ENCODE results near the gene GFRAL.

The GFRAL gene

DNA sequence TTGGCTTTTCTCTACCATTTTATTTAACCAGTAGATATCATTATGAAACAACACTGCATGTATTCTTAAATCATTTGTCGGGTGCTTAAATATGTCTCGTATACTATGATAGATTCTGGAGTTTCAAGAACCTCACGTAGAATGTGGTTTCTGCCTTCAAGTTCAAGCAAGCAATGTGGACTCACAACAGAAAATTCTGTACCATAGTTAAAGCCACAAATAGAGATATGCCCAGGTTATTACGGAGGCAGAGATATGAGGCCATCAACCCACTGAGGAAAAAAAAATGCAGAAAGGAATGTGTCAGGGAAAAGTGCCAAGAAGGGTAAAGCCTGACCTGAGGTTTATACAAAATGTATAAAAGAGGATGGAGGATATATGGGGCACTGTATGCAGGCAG, 109.9 kb downstream of the GFRAL start:
- FAIRE-seq: no peak

DNA sequence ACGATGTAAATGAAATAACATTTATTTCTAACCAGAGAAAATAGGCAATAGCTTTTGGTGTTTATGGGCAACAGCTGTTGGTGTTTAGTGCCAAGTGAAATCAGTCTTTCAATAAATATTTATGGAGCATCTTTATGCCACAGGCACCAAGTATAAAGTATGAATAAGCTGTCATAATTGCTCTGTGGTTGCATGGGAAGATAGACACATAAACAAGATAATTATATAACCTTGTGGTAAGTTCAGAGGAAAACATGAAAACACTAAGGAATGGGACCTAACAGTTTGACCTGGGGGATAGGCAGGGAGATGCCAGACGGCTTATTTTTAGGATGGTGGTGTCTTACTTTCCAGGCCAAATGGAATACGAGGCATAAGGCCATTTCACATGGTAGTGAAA, 110.9 kb downstream of the GFRAL start:
- FAIRE-seq: no peak

DNA sequence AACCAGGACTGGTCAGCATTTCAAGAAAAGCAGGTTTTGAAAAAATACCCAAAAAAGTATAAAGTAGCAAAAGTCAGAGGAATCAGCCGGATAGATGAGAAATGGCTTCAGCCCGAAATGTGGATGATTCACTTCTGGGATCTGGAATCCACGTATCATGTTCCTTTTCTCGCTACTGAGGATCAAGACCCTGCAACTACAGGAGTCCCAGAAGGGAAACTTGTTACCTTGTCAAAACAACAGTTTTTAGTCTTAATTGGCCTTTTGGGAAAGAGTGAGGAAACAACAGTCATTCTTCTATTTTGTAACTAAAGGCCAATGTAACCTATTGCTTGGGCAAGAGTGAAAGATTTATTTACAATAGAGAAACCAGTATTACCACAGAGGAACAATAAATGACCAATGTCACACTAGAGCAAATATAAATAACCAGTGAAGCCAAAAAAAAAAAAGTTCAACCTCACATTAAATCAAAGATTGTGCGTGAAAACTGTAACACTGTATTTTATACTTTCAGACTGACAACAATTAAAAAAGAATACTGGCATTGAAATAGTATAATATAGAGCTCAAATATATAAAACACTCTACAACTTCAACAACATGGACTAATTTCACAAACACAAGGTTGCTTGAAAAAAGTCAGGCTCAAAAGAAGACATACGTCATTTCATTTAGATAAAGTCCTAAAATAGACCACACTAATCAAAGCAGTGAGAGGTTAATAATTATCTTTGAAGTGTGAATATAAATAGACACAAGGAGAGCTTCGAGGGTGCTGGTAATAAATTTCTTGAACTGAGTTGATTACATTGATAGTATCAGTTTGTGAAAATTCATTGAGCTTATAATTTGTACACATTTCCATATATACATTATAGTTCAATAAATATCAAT, 116.2 kb downstream of the GFRAL start:
- FAIRE-seq: no peak

DNA sequence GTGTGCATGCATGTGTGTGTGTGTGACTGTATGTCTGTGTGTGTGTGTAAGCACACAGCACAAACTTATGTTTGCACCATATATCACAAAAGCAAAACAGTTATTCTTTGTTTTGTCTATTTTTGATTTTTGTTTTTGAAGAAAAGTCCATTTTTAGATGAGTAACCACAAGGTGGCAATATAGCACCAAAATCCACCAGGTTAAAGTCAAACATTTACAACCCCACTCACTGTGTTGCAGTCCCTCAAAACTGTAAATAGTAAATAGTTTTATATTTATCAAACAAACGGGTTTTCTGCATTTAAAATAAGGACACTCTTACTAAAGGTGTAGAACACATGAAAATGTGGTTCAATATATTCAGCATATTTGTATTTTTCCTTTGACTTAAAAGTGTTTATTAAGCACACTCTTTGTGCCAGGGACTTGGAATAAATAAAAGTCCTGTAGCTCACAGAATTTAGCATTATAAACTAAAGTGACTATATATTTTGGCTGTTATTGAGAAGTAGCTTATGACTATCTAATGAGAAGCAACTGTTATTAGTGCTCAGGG, 118.5 kb downstream of the GFRAL start:
- FAIRE-seq: peak; percentile 91

DNA sequence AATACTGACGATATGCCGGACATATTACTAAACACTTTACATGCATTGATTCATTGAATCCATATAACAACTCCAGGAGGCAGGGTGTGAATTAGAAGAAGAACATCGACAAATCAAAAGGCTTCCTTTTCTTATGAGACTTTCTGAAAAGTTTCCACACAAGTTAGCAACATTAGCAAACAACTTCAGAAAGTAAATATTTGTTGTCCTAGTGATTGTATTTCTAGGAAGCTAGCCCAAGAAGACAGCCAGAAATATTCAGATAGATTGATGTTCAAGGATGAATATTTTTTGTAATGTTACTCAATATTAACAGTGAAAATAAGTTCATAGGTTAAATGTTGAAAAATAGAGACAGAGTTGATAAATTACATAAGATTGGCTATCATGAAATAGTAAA, 120.6 kb downstream of the GFRAL start:
- FAIRE-seq: no peak

DNA sequence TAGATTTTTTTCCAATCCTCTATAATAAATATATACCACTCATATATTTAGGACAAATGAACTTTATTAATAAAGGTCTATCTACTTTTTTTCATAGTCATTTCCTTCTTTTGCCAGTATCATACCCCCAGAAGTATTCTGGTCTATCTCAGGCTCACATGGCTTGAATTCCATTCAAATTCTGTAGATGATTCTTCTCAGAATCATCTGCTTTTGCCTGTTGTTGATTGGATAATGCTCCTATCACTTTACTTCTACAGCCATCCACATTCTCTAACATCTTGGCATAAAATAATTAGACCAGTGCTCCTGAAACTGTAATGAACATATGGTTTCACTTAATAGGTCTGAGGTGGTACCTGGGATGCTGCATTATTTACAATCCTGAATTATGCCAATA, 121.2 kb downstream of the GFRAL start:
- FAIRE-seq: no peak

DNA sequence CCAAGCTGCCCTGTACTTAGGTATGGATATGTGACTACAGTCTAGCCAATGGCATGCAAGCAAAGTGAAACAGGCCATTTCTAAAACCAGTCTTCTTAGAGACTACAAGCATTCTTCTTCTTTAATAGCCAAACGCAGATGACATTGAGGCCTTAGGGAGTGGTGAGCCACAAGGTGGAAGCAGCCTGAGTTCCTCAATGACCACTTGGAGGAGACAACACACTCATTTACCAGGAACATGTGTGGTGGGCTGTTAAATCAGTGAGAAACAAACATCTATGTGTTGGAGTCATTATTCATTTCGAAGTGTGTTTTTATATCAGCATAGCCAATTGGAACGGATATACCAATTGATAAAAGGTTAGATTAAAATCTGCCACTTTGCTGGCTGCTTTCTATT, 122.0 kb downstream of the GFRAL start:
- no peak for FAIRE-seq

DNA sequence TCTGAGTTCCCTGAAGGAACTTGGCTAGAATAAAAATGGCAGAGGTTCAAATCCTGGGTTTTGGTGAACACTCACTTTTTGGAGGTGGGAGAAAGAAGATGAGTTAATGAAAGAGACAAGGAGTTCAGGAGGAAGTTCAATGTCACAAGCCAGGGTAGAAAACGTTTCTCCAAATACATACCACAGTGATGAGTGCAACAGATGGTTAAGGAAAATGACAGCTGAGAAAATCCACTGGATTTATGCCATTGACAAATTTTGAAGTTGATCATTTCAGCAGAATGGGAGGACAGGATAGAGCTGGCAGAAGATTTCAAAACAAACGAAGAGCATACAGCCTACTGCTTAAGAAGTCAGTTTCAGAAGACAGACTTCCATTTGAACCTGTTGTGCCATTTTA, 122.7 kb downstream of the GFRAL start:
- FAIRE-seq: no peak
